Osteocyte (in vitro differentiated cells): ENCODE data around the gene TRRAP. TPM values are rescaled to one million over a fixed set of nuclear protein-coding genes. Genes with fewer than 3 reads are reported as not detected.

Experiments used
- DNase-seq: peaks from one replicate; pipeline ENCODE4 v3.0.0; 2021; ENCODE audit warnings: mixed read lengths; ENCODE audit not compliant: unreplicated experiment; ENCODE audit errors: extremely low spot score
- H3K27ac Mint-ChIP-seq: one replicate; pipeline ENCODE4 v1.8.0; 2021; ENCODE audit warnings: mild to moderate bottlenecking, mixed read lengths; ENCODE audit not compliant: unreplicated experiment
- H3K27me3 Mint-ChIP-seq: one replicate; pipeline ENCODE4 v1.8.0; 2021; ENCODE audit warnings: mixed read lengths; ENCODE audit not compliant: unreplicated experiment
- H3K36me3 Mint-ChIP-seq: one replicate; pipeline ENCODE4 v1.8.0; 2021; ENCODE audit warnings: mixed read lengths; ENCODE audit not compliant: unreplicated experiment
- H3K4me1 Mint-ChIP-seq: one replicate; pipeline ENCODE4 v1.8.0; 2021; ENCODE audit warnings: mixed read lengths; ENCODE audit not compliant: unreplicated experiment
- H3K4me3 Mint-ChIP-seq: one replicate; pipeline ENCODE4 v1.8.0; 2021; ENCODE audit warnings: mild to moderate bottlenecking, moderate library complexity, mixed read lengths; ENCODE audit not compliant: unreplicated experiment
- H3K9me3 Mint-ChIP-seq: one replicate; pipeline ENCODE4 v1.8.0; 2021; ENCODE audit warnings: mixed read lengths; ENCODE audit not compliant: unreplicated experiment
- total RNA-seq: library from RNA; stranded (reverse); gene quantifications from 2 replicates; pipeline ENCODE4 v1.2.1, GENCODE V29; 2021
- TF ChIP-seq, protein P1 (sequence below): fragments of 200-600 bp; sonication (generic); IDR thresholded peaks from 2 replicates; pipeline ENCODE4 v1.5.0; 2021; ENCODE audit warnings: antibody characterized with exemption, mild to moderate bottlenecking, moderate library complexity

TRRAP gene
- total RNA-seq, 1 donor from 2014 or later = 48.5 TPM

DNA sequence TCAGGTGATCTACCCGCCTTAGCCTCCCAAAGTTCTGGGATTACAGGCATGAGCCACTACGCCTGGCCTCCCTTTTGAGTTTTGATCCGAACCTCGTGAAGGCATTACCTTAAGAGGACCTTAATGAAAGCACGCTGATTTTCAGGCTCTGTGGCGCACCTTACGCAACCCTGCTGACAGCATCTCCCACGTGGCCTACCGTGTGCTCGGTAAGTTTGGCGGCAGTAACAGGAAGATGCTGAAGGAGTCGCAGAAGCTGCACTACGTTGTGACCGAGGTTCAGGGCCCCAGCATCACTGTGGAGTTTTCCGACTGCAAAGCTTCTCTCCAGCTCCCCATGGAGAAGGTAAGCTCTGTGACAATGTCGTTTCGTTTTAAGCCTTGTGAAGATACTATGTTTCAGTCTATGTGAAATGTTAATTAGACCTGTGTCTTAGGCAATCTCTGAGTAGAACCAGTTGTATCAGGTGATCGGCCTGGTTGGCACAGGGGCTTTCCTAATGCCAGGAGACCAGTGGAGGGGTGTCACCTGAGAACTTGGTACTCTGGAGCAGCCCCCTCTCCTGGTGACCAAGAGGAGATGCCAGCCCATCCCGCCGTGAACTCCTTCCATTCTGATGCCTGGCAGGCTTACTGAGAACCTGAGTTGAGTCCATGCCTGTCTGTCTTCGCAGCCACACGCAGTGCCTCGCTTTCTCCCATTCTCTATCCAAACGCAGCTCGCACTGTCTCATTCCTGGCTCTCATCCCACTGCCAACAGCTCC, 43.5 kb downstream of the TRRAP start:
- no peak for DNase-seq
- H3K9me3 Mint-ChIP-seq = no peaks in the 10 kb centered on the region
- peak overlapping the region; percentile 72 for H3K27ac Mint-ChIP-seq

DNA sequence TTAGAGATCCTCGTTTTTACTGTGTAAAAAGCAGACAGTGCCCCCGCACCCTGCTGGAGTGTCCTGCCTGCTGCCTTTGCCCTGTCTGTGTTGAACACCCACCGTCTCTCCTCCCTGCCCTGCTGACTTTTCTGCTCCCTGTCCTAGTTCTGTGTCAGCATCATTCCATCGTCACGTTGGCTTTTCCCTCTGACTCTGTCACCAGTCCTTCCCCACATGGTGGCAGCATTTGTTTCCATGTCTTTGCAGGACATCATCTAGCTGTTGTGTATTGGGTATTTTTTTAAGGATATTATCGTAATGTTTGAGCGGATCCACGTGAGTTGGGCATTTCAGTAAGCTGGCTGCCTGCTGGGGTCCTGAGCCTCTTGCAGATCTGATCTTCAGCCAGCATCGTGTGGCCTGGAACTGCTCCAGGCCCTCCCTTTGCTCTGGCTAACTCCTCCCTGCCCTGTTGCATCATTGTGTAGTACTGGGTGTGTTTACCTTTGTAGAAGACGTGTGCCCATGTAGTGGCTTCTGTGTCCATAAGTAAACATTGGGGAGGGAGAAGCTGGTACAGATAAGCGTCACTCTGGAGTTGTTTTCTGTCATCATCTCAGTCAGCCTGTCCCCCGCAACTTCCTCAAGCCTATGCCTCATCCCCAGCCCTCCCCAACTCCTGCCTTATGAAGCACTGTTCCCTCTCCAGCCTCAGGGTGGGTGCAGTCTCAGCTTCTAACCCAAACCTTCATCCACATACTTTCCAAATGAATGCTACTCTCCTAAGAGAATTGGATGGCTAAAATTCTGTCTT, 44.3 kb downstream of the TRRAP start:
- Mint-ChIP-seq H3K27me3 (no peaks in the 10 kb centered on the region), H3K27ac (peak overlapping the region; percentile 72), H3K4me1 (peaks cover 12% of the 10 kb centered on the region), H3K4me3 (no peak overlapping the region), H3K9me3 (no peaks in the 10 kb centered on the region), H3K36me3 (peaks cover 57% of the 10 kb centered on the region)
- TF ChIP-seq, protein P1, sequence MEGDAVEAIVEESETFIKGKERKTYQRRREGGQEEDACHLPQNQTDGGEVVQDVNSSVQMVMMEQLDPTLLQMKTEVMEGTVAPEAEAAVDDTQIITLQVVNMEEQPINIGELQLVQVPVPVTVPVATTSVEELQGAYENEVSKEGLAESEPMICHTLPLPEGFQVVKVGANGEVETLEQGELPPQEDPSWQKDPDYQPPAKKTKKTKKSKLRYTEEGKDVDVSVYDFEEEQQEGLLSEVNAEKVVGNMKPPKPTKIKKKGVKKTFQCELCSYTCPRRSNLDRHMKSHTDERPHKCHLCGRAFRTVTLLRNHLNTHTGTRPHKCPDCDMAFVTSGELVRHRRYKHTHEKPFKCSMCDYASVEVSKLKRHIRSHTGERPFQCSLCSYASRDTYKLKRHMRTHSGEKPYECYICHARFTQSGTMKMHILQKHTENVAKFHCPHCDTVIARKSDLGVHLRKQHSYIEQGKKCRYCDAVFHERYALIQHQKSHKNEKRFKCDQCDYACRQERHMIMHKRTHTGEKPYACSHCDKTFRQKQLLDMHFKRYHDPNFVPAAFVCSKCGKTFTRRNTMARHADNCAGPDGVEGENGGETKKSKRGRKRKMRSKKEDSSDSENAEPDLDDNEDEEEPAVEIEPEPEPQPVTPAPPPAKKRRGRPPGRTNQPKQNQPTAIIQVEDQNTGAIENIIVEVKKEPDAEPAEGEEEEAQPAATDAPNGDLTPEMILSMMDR = no peak
- no peak for DNase-seq

More for the DNA sequence above, 43.5 kb downstream of the TRRAP start:
- Mint-ChIP-seq H3K27me3 (no peaks in the 10 kb centered on the region), H3K4me1 (peaks cover 12% of the 10 kb centered on the region), H3K4me3 (no peak overlapping the region), H3K36me3 (peaks cover 55% of the 10 kb centered on the region)
- TF ChIP-seq, protein P1 = no peak

DNA sequence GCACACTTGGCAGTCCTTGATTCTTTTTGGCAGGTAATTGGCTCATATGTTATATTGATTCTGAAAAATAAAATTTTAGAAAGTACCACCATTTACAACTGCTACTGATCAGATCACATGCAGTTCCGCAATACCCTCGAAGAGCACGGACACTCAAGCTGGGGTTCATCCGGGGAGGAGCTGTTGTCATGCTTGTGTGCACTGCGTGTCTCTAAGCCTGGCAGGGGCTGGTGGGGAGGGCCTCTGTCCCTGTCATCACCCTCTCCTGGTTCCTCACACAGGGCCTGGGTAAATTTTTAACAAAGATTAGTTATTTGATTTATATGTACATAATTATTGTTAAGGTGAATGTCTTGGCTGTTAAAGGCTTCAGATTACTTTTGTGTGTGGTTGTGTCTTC, 45.2 kb downstream of the TRRAP start:
- DNase-seq = no peak
- Mint-ChIP-seq H3K27me3 (no peaks in the 10 kb centered on the region), H3K4me3 (no peak overlapping the region), H3K27ac (no peak overlapping the region), H3K9me3 (no peaks in the 10 kb centered on the region), H3K36me3 (peaks cover 63% of the 10 kb centered on the region), H3K4me1 (peaks cover 12% of the 10 kb centered on the region)
- TF ChIP-seq, protein P1 = no peak

DNA sequence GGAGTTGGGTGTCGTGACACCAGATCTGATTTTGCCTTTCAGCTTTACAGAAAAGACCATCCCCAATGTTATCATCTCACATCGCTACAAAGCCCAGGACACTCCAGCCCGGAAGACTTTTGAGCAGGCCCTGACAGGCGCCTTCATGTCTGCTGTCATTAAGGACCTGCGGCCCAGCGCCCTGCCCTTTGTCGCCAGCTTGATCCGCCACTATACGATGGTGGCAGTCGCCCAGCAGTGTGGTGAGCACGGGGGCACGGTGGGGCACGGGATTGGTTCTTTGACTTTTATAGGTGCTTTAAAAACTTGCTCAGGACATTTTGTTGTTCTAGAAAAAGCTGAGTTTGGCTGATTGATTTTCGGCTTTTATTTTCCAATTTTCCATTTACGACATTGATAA, 48.8 kb downstream of the TRRAP start:
- peaks cover 11% of the 10 kb centered on the region for H3K4me1 Mint-ChIP-seq
- H3K36me3 Mint-ChIP-seq = peaks cover 60% of the 10 kb centered on the region
- H3K27ac Mint-ChIP-seq = no peak overlapping the region
- H3K4me3 Mint-ChIP-seq = no peak overlapping the region
- no peak for DNase-seq
- H3K27me3 Mint-ChIP-seq = no peaks in the 10 kb centered on the region
- TF ChIP-seq, protein P1 = no peak
- H3K9me3 Mint-ChIP-seq = no peaks in the 10 kb centered on the region

DNA sequence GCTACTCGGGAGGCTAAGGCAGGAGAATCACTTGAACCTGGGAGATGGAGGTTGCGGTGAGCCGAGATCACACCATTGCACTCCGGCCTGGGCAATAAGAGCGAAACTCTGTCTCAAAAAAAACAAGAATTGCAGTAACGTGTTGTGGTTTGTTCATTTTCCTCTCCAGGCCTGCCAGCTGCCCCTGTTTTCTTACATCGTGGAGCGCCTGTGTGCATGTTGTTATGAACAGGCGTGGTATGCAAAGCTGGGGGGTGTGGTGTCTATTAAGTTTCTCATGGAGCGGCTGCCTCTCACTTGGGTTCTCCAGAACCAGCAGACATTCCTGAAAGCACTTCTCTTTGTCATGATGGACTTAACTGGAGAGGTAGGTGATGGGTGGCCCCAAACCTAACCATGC, 52.1 kb downstream of the TRRAP start:
- no peak for DNase-seq
- Mint-ChIP-seq H3K36me3 (peaks cover 62% of the 10 kb centered on the region), H3K27ac (no peak overlapping the region), H3K27me3 (no peaks in the 10 kb centered on the region), H3K4me1 (no peaks in the 10 kb centered on the region), H3K9me3 (no peaks in the 10 kb centered on the region), H3K4me3 (no peak overlapping the region)
- TF ChIP-seq, protein P1 = no peak
